ENCODE data around the gene GORAB. TPM values are rescaled to one million over a fixed set of nuclear protein-coding genes. Genes with fewer than 3 reads are reported as not detected.

Gene GORAB
- total and polyA plus RNA-seq, 4 donors: 7.6 to 17.3 (median 11.9) TPM

- ATAC-seq (ENCODE audit: insufficient read depth, low FRiP score) (peak; percentile 55), DNase-seq (peak; percentile 15 to 60 (median 43))
- peaks cover 0 to 3% (median 0%) of the 10 kb centered on the region in 4 donors for H3K9me3 ChIP-seq (ENCODE audit: control insufficient read depth in 4 of 4, insufficient read depth in 3 of 4, low read length in 3 of 4)
- peak overlapping the region; percentile 80 to 88 for H3K27ac ChIP-seq (ENCODE audit: low read depth in 1 of 2, low read length in 1 of 2)
- 39 to 51% methylated on average over 7 of the region's 7 CpGs for WGBS, 2 donors
- TF ChIP-seq CTCF (IDR thresholded peaks at IDR 0.05; ENCODE audit: control extremely low read depth, extremely low read depth): no peak
- no peak overlapping the region for H3K4me3 ChIP-seq
- no peaks in the 10 kb centered on the region for H3K36me3 ChIP-seq (ENCODE audit: control insufficient read depth in 4 of 4, insufficient read depth in 4 of 4, low read length in 4 of 4)
- no peak overlapping the region for H3K9ac ChIP-seq (ENCODE audit: insufficient read depth in 1 of 2, low read length in 2 of 2)
- peaks cover 0 to 10% (median 0%) of the 10 kb centered on the region in 5 donors for H3K4me1 ChIP-seq (ENCODE audit: control insufficient read depth in 5 of 5, insufficient read depth in 5 of 5, low read length in 5 of 5)
- H3K27me3 ChIP-seq (ENCODE audit: control insufficient read depth in 3 of 3, insufficient read depth in 3 of 3, low read length in 2 of 3): no peaks in the 10 kb centered on the region
These were observed 30.8 kb downstream of the GORAB start for GRCh38 chr1:170562646-170563338.

DNA sequence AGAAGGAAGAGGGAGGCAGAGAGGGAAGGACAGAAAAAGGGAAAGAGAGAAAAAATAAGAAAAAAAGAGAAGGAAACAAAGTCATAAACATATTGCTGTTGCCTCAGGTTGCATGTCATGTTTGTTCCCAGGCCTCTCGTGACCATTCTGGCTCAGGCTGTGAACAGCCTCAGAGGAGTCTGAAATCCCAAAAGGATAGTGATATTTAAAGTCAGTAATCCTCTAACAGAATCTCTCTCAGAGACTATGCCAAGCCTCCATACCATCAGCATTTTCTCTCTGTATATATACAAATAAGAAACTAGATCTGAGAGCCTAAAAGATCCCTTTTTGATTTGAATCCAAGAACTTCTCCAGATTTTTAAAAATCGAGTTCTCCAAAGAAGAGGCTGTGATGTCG is 35.2 kb downstream of the GORAB start:
- WGBS, 2 donors: 74 to 86% methylated on average over 3 of the region's 3 CpGs
- TF ChIP-seq CTCF (IDR thresholded peaks at IDR 0.05; ENCODE audit: control extremely low read depth, extremely low read depth): no peak
- ATAC-seq (ENCODE audit: insufficient read depth, low FRiP score) (no peak), DNase-seq (no peak)
- Histone ChIP-seq H3K9me3 (ENCODE audit: control insufficient read depth in 4 of 4, insufficient read depth in 3 of 4, low read length in 3 of 4) (no peaks in the 10 kb centered on the region), H3K4me1 (ENCODE audit: control insufficient read depth in 5 of 5, insufficient read depth in 5 of 5, low read length in 5 of 5) (peaks cover 0 to 10% (median 0%) of the 10 kb centered on the region in 5 donors), H3K27ac (ENCODE audit: low read depth in 1 of 2, low read length in 1 of 2) (no peak overlapping the region), H3K9ac (ENCODE audit: insufficient read depth in 1 of 2, low read length in 2 of 2) (no peak overlapping the region), H3K36me3 (ENCODE audit: control insufficient read depth in 4 of 4, insufficient read depth in 4 of 4, low read length in 4 of 4) (no peaks in the 10 kb centered on the region), H3K4me3 (no peak overlapping the region), H3K27me3 (ENCODE audit: control insufficient read depth in 3 of 3, insufficient read depth in 3 of 3, low read length in 2 of 3) (no peaks in the 10 kb centered on the region)

GRCh38 chr1:170568197-170568596 is 36.2 kb downstream of the GORAB start:
- TF ChIP-seq CTCF (IDR thresholded peaks at IDR 0.05; ENCODE audit: control extremely low read depth, extremely low read depth): no peak
- Histone ChIP-seq H3K4me1 (ENCODE audit: control insufficient read depth in 5 of 5, insufficient read depth in 5 of 5, low read length in 5 of 5) (peaks cover 0 to 10% (median 0%) of the 10 kb centered on the region in 5 donors), H3K9ac (ENCODE audit: insufficient read depth in 1 of 2, low read length in 2 of 2) (no peak overlapping the region), H3K4me3 (no peak overlapping the region), H3K36me3 (ENCODE audit: control insufficient read depth in 4 of 4, insufficient read depth in 4 of 4, low read length in 4 of 4) (no peaks in the 10 kb centered on the region), H3K27ac (ENCODE audit: low read depth in 1 of 2, low read length in 1 of 2) (no peak overlapping the region), H3K9me3 (ENCODE audit: control insufficient read depth in 4 of 4, insufficient read depth in 3 of 4, low read length in 3 of 4) (no peaks in the 10 kb centered on the region), H3K27me3 (ENCODE audit: control insufficient read depth in 3 of 3, insufficient read depth in 3 of 3, low read length in 2 of 3) (no peaks in the 10 kb centered on the region)
- ATAC-seq (ENCODE audit: insufficient read depth, low FRiP score): no peak
- DNase-seq: no peak

DNA sequence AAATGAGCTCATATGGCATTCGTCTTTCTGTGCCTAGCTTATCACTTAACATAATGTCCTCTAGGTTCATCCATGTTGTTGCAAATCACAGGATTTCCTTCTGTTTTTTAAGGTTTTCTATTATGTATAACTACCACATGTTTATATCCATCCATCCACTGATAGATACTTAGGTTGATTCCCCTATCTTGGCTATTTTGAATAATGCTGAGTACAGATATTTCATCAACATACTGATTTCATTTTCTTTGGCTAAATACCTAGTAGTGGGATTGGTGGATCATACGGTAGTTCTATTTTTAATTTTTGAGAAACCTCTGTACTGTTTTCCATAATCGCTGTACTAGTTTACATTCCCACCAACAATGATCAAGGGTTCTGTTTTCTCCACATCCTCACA is 45.0 kb downstream of the GORAB start:
- WGBS, 2 donors: 82 to 88% methylated on average over 3 of the region's 3 CpGs
- no peaks in the 10 kb centered on the region for H3K36me3 ChIP-seq (ENCODE audit: control insufficient read depth in 4 of 4, insufficient read depth in 4 of 4, low read length in 4 of 4)

More for the DNA sequence above, 45.0 kb downstream of the GORAB start:
- TF ChIP-seq CTCF (IDR thresholded peaks at IDR 0.05; ENCODE audit: control extremely low read depth, extremely low read depth): no peak
- no peak for ATAC-seq (ENCODE audit: insufficient read depth, low FRiP score)
- H3K9me3 ChIP-seq (ENCODE audit: control insufficient read depth in 4 of 4, insufficient read depth in 3 of 4, low read length in 3 of 4): no peaks in the 10 kb centered on the region
- H3K4me1 ChIP-seq (ENCODE audit: control insufficient read depth in 5 of 5, insufficient read depth in 5 of 5, low read length in 5 of 5): peaks cover 0 to 2% (median 0%) of the 10 kb centered on the region in 5 donors
- DNase-seq: no peak
- no peak overlapping the region for H3K27ac ChIP-seq (ENCODE audit: low read depth in 1 of 2, low read length in 1 of 2)
- H3K9ac ChIP-seq (ENCODE audit: insufficient read depth in 1 of 2, low read length in 2 of 2): no peak overlapping the region
- no peaks in the 10 kb centered on the region for H3K27me3 ChIP-seq (ENCODE audit: control insufficient read depth in 3 of 3, insufficient read depth in 3 of 3, low read length in 2 of 3)
- H3K4me3 ChIP-seq: no peak overlapping the region
